DMS79 treated with DMSO at 0.1 percent for 48 hours (cell line): ENCODE results near the gene LRRC8B.
"Not testable (repeated sequence)": the region's sequence is repeated elsewhere in the genome, so short reads cannot be mapped to it uniquely, and the experiment has no call there.

Experiments
- DNase-seq: peaks from one replicate; lab custom pipeline; 2025; lab: John Stamatoyannopoulos, UW

Gene LRRC8B

DNA sequence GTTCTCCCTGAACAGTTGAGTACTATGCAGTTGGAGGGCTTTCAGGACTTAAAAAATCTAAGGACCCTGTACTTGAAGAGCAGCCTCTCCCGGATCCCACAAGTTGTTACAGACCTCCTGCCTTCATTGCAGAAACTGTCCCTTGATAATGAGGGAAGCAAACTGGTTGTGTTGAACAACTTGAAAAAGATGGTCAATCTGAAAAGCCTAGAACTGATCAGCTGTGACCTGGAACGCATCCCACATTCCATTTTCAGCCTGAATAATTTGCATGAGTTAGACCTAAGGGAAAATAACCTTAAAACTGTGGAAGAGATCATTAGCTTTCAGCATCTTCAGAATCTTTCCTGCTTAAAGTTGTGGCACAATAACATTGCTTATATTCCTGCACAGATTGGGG, 59.6 kb downstream of the LRRC8B start:
- DNase-seq, result no peak

DNA sequence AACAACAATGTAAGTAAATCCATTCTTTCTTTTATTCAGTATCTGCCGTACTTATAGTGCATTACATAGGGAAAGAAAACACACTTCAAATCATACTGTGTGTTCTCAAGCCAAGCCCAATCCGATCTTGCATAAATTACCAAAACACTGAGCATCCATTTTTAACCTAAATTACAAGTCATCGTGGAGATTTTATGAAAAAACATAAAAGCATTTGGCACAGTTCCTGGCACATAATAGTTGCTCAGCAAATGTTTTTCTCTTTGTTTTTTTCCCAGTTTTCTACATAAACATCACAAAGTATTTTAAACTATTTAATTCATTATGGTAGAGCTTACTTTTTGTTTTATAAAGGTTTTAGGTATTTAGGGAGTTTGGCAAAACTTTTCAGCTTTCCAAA, 60.2 kb downstream of the LRRC8B start:
- no peak for DNase-seq

DNA sequence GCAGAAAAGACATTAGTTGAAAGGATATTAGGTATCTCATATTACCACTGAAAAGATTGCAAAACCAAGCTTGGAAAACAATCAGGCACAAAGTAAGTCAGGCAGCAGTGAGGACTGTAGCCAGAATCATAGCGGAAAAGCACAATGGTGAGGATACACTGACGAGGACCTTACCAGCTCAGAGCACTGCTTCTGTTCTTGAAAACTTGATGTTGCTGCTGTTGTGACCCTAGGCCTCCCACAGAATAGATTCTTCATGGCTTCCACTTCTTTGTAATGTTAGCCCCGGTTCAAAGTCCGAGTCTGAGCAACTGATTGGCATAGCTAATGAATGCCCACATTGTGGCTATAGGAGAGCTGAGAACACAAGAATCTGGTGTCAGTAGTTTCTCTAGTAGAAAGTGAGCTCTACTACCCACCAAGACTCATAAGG, 63.1 kb downstream of the LRRC8B start:
- no peak for DNase-seq

DNA sequence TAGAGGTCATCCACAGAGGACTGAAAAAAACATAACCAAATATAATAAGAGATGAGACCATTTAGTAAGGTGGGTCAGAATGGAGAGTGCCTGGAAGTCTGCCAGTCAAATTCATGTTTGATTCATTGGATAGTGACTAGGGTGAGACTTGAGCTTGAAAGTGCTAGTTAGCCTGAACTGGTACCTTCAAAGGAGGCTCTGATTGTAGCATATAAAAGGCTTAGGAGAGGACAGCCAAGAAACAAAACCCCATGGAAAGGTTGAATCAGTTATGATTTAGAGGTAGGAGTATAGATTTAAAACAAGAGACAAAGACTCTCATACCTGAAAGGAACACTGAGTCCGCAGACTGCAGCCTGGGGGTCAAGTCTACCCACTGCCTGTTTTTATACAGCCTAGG, 63.9 kb downstream of the LRRC8B start:
- peak; percentile 49 for DNase-seq

DNA sequence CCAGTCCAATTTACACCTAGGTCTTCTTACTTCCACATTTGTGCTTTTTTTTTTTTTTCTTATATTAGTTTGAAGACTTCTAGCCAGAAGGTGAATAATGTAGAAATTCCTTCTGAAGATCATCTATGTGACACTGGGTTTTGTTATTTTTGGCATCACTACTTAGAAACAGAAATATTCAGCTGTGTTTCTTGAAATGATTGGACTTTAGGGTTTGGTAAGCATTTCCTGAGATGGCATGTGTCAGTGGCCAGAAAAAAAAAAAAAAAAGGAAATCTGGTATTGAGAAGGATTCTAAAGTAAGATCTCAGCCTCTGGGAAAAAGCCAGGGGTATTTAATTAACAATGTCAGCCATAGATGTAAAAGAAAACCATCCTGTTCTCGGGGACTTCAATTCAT, 64.9 kb downstream of the LRRC8B start:
- no peak for DNase-seq

DNA sequence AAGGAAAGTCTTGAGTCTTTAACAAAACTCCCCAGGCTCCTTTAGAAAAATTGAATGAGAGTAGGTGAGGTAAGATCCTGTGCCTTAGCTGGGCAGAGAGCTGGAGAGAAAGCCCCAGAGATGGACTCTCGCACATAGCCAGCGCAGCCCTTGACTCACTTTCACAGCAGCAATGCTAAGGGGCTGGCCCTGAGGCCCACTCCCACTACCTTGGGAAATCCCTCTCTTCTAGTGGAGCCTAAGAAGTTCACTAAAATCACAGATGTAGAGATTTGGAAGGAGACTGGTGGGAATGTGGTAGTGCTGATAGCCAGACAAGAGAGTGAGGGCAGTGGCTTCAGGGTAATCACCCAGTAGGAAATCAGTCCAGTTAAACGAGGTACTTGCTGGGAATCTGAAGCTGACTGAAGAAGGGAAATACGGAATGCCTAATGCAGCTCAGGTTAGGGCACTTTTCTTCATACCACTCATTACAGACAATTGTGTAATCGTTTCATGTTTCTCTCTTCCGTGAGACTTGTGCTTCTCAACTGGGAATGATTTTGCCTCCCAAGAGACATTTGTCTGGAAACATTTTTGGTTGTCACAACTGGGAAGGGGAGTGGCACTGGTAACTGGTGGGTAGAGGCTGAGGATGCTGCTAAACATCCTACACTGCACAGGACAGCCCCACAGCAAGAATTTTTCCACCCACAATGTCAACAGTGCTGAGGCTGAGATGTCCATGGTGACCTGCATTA, 65.9 kb downstream of the LRRC8B start:
- no peak for DNase-seq

DNA sequence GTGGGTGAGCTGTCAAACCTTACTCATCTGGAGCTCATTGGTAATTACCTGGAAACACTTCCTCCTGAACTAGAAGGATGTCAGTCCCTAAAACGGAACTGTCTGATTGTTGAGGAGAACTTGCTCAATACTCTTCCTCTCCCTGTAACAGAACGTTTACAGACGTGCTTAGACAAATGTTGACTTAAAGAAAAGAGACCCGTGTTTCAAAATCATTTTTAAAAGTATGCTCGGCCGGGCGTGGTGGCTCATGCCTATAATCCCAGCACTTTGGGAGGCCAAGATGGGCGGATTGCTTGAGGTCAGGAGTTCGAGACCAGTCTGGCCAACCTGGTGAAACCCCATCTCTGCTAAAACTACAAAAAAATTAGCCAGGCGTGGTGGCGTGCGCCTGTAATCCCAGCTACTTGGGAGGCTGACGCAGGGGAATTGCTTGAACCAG, 68.3 kb downstream of the LRRC8B start:
- not testable (repeated sequence) for DNase-seq

DNA sequence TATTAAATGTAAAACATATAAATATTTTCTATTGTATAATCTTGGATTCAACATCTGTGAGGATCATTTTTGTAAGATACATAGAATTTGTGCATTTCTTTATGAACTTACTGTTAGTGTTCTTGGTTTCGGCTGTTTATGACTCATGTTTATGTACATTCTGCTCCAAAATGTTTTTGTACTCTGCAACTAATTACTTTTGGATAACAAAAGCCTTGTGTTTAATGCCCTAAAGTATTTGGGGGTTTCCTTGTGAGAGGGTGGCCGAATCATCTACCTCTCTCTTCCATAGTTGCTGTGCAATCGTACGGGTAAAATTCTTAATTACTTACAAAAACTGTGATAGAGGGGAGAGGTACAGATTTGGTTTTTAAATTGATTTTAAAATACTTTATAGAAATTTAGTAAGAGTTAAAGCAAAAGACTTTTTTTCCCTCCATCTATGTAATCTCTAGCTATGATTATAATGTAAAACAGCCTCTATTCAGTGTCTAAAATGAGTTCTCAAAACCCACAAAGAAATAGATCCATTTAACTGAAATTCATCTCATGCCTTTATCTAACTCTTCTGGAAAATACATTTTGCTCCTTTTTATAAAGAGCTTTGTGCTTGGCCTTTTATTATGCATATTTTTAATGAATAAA, 69.6 kb downstream of the LRRC8B start:
- no peak for DNase-seq

DNA sequence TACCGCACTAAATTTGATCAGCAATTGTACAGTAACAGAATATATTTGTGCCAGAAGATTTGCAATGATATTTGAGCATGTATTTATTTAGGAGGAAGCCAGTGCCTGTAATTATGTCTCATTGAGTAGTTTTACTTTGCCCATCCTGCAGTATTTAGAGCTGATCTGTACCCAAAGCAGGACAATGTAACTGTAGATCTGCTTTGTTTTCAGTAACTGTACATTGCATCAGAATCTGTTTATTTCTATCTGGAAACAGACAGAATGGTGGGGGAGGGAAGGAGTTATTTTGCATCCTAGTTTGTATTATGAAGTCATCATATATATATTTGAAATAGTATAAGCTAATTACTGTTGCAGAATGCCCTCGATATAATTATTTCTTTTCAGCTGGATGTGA, 72.1 kb downstream of the LRRC8B start:
- no peak for DNase-seq

DNA sequence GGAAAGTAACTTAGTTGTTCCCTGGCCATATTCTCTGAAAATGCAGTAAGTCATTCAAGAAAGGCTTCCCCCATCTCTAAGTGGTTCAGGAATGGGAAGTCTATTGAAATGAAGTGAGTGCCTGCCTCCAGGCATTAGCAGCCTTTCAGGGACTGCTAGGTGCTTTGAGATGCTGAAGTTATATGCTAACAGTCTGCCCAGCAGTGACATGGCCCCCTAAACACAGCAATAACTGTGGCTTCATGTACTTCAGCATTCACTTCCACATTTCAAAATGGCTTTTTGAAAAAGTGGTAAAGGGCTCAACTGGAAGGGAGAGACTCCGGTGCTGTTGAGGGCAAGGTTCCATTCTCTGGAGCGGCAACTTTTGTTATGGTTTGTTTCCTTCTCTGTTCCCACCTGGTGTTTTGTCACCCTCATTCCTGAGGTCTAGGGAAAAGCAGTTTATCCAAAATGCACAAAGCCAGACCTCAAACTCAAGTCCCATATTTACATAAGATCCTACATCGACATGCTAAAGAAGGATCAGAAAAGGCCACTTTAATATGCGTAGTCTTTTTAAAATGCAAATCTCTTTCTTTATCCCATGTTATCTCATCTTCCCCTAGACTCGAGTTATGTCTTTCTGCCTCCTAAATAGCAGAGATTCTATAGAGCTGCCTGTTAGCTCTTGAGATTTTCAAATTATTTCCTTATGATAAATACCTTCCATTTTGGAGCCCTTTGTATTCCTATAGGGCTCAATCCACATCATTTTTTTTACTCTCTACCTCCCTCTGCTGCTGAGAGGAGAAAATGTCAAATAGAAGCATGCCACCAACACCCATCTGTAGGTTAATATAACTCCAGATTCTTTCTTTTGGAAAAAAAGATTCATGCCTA, 74.1 kb downstream of the LRRC8B start:
- DNase-seq, result peak; percentile 34

DNA sequence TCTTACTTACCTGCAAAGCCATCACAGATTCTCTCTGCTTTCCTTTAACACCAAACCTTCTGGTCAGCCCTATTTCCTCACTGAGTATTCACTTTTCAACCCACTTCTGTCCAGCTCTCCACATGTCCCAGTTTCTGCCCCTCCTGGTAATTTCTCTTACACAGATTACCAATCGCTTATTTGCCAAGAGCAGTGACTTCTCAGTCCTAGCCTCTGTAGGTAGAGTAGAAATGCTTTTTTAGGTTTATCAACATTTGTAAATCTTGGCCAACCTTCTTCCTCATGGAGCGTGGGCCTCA, 74.7 kb downstream of the LRRC8B start:
- no peak for DNase-seq

DNA sequence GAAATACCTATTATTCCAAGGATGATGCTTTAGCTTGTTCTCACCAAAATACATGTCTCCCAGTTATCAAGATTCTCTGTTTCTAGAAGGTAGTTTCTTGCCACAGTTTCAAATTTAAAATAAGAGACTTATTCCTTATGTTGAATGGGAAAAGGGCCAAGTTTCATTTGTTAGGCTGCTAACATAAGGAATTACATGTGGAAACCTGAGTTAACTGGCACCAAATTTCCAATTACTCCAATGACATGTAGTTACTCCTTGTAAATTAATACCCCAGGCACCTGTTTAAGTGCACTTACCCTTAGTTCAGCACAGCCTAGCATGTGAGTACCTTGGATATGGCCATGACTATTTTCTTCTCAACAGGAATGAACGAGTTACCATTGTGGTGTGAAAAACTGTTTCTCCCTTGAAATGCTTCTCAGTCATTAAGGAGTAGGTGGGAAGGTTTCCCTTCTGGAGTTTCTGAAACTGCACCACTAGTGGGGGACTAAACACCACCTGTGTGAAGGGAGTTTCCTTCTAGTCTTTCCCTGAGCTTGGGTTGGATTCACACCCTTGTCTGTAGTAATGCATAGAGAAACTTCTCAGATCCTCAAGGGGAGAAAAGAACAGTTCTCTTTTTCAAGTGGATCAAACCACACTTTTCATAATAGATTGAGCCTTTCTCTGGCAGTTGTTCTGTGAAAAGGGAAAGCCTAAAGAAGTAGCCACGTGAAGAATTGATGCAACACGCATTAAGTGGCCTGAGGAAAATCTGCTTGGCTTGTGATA, 76.0 kb downstream of the LRRC8B start:
- DNase-seq, result peak; percentile 45

DNA sequence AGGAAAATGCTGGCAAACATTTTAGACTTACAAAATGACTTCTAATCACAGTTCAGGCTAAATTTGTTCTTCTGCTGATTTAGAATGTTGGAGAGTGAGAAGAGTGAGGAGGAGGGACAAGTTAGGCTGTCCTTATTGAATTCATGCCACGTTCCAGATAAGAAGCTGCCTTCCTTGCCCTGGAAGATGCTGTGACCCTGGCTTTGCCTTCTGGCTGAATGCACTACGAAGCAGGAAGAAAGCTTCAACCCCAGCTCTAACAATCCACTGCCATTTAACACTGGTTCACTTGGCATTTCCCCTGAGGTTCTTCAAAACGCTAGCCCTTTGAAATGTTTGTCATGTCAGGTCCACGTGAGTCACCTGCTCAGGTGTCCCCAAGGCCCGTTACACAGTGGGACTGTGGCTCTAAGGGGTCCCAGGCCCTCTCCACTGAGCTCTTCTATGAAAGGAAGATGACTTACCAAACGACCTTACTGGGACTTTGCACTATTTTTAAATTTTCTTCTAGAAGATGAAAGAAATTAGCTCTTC, 78.3 kb downstream of the LRRC8B start:
- DNase-seq, result no peak

DNA sequence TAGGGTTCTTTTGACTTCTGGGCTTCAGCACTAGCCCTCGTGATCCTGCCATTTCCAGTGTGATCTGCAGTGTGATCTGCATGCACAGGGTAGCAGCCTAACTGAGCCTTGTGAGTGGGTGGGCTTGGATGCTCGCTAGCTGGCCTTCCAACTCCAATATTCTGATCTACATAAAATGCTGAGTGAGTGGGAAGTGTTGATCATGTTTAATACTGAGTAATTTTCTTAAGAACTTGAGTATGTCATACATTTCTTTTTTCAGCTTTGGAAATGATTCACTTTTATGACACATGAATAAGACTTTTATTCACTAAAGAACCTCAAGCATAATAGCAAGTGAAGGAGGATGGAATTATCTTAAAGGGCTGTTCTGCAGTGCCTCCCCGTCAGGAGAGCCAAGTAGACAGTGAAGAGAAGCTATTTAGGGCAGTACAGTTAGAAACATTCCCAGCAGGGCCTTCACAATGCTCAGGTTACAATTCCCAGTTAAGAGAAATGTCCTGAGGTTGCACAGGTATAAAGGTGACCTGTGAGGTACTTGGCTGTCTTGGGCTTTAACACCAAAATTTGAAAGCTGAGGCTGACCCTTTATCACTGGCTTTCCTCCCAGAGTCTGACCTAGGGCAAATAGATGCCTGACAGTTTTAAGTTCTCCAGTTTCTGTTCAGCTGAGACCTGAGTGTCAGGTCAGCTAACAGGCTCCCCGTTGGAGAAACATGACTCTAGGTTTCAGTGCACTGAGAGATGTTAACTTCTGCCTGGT, 79.2 kb downstream of the LRRC8B start:
- no peak for DNase-seq

DNA sequence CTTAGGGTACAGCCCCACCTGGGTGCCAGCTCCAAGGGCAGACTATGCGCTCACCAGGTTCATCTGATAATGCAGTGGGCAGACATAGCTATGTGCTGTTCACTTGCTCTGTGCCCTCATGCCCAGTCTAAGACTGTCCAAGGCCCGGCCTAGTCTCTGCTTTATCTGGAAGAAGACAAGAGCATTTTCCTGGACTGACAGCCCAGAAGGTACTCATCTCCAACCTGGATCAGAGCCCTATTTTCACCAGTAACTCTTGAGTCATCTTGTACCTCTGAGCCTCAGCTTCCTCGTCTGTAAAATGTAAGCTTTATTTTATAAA, 79.7 kb downstream of the LRRC8B start:
- no peak for DNase-seq

DNA sequence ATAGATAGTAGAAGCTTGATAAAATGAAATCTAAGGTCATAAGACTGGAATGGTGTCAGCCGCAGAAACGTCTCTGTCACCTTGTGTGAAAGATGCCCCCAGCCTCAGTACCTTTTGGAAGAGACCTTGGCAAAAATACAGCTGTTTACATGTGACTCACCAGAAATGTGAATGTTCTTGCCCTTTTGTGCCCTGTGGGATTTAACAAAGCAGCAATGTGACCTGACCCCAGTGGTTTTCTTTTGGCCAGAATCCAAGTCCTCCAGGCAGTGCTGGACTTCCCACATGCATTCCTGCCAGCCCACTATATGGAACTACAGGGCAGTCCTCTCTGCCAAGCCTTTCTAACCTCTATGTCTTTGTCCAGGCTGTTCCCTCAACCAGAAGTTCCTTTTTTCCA, 81.1 kb downstream of the LRRC8B start:
- DNase-seq, result no peak

DNA sequence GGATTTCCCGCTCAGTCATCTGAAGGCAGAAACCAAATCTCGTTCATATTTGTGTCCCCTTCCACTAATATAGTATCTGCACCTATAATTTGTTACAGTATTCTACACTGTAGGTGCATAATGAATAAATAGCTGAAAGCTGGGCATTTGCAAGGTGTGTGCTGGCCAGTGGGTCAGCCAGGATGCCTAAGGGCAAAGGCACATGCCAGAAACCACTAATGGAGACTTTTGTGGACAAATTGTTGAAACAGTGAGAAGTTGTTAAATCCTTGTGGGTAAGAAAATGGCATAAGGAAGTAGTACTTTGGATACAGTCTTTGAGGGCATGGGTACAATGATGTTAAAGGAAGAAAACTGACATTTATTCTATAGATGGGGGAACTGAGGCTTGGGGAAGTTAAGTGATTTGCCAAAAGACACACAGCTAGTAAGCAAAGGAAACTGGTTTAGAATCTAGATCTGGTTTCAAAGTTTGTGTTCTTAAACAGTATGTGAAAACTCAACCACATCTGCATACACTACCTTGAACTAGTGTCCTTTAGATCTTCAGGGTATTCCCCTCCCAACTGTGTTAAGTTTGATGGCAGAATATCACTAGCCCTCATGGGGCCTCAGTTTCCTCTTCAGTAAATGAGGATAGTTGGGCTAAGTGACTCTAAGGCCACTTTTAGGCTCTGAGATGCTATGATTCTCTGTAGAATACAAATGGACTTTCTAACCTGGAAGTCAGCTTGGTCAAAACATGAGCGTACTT, 81.8 kb downstream of the LRRC8B start:
- DNase-seq, result no peak

DNA sequence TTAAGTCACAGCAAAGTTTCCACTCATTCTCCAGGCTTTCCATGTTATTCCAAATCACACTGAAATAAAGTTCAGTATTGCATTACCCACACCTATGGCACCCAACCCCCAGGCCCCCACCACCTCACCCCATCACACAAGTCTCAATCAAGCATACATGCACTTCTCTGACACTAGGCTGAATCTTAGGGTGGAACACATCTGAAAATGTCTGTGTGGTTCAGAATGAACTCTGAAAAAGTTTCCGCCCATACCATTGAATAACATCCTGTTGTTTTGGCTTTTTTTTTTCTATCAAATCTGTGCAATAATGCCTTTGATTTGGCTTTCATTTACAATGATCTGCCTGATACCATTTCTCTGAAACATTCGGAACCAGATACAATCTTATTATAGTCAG, 82.5 kb downstream of the LRRC8B start:
- DNase-seq, result no peak

DNA sequence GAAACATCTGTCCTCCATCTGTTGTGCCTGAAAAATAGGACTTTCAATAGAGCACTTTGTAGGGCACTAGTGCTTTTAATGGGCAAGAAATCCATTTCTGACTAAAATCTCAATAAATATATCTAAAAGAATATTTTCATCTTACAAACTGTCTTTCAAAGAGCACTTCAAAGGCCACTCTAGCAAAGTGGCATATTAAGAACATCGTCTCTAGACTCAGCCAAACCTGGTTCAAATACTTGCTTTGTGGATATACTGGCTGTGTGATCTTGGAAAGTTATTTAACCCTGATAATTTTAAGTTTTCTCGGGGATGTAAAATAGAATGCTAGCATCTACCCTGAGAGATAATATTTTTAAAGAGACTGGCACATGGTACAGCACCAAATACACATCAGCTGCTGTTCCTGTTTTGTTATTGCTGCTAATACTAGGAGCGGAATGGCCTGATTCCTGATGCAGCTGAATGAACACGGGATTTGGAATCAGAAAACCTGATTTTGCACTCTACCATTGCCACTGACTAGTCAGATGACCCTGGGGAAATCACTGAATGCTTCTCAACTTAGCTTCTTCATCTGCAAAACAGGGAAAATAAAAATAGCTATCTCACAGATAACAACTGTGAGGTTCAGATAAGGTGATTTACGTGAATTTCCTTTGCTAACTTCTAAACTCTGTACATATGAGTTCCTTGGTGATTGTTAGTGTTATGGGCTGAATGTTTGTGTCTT, 83.1 kb downstream of the LRRC8B start:
- DNase-seq, result no peak
